Measurements from ENCODE around the gene SFTPB.

The SFTPB gene

DNA sequence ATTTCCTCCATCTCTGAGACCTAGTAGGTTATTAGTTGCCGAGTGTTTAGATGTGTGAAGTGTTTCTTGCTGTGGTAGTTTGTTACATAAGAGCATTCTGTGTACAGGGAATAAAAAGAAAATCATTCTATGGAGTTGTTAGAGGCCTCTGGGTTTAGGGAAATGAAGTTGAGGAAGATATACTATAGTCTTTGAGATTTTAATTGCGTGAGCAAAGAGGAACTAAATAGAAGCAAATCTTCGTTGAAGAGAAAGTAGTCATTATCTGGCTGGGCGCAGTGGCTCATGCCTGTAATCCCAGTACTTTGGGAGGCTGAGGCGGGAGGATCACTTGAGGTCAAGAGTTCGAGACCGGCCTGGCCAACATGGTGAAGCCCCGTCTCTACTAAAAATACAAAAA is 33.0 kb downstream of the SFTPB start:
- H3K4me2 ChIP-seq, result no peak overlapping the region
- no peaks in the 10 kb centered on the region for H3K27me3 ChIP-seq (ENCODE audit: insufficient read depth, low read depth)
- H3K27ac ChIP-seq, result no peak overlapping the region
- H3K4me1 ChIP-seq (ENCODE audit: low read depth, poor library complexity, severe bottlenecking), result peaks cover 36% of the 10 kb centered on the region
- peaks cover 19% of the 10 kb centered on the region; the same call in 1 of the 2 replicates for H3K36me3 ChIP-seq (ENCODE audit: insufficient read depth)
- H4K20me1 ChIP-seq (ENCODE audit: insufficient read depth), result no peaks in the 10 kb centered on the region
- TF ChIP-seq, protein P1, sequence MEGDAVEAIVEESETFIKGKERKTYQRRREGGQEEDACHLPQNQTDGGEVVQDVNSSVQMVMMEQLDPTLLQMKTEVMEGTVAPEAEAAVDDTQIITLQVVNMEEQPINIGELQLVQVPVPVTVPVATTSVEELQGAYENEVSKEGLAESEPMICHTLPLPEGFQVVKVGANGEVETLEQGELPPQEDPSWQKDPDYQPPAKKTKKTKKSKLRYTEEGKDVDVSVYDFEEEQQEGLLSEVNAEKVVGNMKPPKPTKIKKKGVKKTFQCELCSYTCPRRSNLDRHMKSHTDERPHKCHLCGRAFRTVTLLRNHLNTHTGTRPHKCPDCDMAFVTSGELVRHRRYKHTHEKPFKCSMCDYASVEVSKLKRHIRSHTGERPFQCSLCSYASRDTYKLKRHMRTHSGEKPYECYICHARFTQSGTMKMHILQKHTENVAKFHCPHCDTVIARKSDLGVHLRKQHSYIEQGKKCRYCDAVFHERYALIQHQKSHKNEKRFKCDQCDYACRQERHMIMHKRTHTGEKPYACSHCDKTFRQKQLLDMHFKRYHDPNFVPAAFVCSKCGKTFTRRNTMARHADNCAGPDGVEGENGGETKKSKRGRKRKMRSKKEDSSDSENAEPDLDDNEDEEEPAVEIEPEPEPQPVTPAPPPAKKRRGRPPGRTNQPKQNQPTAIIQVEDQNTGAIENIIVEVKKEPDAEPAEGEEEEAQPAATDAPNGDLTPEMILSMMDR (conservative IDR thresholded peaks at IDR 0.05; ENCODE audit: low read depth, low read length), result no peak
- no peak overlapping the region for H3K4me3 ChIP-seq (IDR thresholded peaks at IDR 0.05; ENCODE audit: insufficient read depth, low read depth, low read length)
- H3K9ac ChIP-seq, result no peak overlapping the region
- no peak overlapping the region for H2AFZ ChIP-seq (ENCODE audit: low read depth)
- peaks cover 14% of the 10 kb centered on the region; the same call in 1 of the 2 replicates for H3K79me2 ChIP-seq (ENCODE audit: insufficient read depth, low read depth)

DNA sequence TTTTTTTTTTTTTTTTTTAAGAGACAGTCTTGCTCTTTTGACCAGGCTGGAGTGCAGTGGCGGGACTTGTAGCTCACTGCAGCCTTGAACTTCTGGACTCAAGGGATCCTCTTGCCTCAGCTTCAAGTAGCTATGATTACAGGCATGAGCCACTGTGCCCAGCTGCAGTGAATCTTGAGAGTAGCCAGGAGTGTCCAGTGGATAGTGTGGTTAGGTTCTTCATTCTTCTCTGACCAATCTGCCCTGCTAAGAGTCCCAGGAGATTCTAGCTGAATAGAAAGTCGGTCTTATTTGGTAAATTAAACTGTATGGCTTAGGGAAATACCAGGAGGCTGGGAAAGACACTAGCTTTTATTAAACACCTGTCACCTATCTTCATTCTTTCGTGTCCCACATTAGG is 36.7 kb downstream of the SFTPB start:
- no peak overlapping the region for H3K9ac ChIP-seq
- no peaks in the 10 kb centered on the region for H4K20me1 ChIP-seq (ENCODE audit: insufficient read depth)
- H3K36me3 ChIP-seq (ENCODE audit: insufficient read depth), result peaks cover 12% of the 10 kb centered on the region; the same call in 1 of the 2 replicates
- H2AFZ ChIP-seq (ENCODE audit: low read depth), result no peak overlapping the region
- TF ChIP-seq, protein P1 (conservative IDR thresholded peaks at IDR 0.05; ENCODE audit: low read depth, low read length), result no peak
- no peak overlapping the region for H3K4me2 ChIP-seq
- peaks cover 14% of the 10 kb centered on the region; the same call in 1 of the 2 replicates for H3K79me2 ChIP-seq (ENCODE audit: insufficient read depth, low read depth)
- H3K27me3 ChIP-seq (ENCODE audit: insufficient read depth, low read depth), result no peaks in the 10 kb centered on the region
- no peak overlapping the region for H3K4me3 ChIP-seq (IDR thresholded peaks at IDR 0.05; ENCODE audit: insufficient read depth, low read depth, low read length)
- peaks cover 49% of the 10 kb centered on the region for H3K4me1 ChIP-seq (ENCODE audit: low read depth, poor library complexity, severe bottlenecking)
- H3K27ac ChIP-seq, result no peak overlapping the region

DNA sequence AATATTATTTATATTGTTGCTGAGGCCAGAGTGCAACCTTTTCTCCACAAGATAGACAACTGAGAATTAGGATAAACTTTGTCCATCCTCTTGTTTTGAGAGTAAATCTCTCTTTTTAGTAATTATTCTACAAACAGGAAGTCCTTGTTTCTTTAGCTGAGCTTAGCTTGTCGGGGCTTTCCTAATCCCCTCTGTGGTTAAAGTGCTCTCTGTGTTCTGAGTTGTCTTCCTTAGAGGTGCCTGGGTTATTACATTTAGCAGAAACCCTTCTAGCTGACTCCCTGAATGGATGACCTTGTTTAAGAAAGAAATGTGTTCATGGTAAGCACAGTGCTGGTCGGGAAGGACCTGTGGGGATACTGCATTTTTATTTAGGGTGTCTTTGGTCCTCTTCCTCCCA is 39.3 kb downstream of the SFTPB start:
- no peaks in the 10 kb centered on the region for H3K27me3 ChIP-seq (ENCODE audit: insufficient read depth, low read depth)
- H3K27ac ChIP-seq, result peak overlapping the region; percentile 59
- no peak overlapping the region; the same call in 1 of the 2 replicates for H3K9ac ChIP-seq
- H3K79me2 ChIP-seq (ENCODE audit: insufficient read depth, low read depth), result peaks cover 14% of the 10 kb centered on the region; the same call in 1 of the 2 replicates
- peaks cover 57% of the 10 kb centered on the region for H3K4me1 ChIP-seq (ENCODE audit: low read depth, poor library complexity, severe bottlenecking)
- peak overlapping the region; percentile 78 for H3K4me2 ChIP-seq
- no peak overlapping the region for H2AFZ ChIP-seq (ENCODE audit: low read depth)
- H3K4me3 ChIP-seq (IDR thresholded peaks at IDR 0.05; ENCODE audit: insufficient read depth, low read depth, low read length), result no peak overlapping the region
- TF ChIP-seq, protein P1 (conservative IDR thresholded peaks at IDR 0.05; ENCODE audit: low read depth, low read length), result no peak
- H3K36me3 ChIP-seq (ENCODE audit: insufficient read depth), result peaks cover 19% of the 10 kb centered on the region; the same call in 1 of the 2 replicates
- H4K20me1 ChIP-seq (ENCODE audit: insufficient read depth), result no peaks in the 10 kb centered on the region

GRCh38 chr2:85623991-85624390 is 44.0 kb downstream of the SFTPB start:
- TF ChIP-seq, protein P1 (conservative IDR thresholded peaks at IDR 0.05; ENCODE audit: low read depth, low read length), result no peak
- Histone ChIP-seq H3K4me2 (no peak overlapping the region), H3K36me3 (ENCODE audit: insufficient read depth) (peaks cover 13% of the 10 kb centered on the region; the same call in 1 of the 2 replicates), H3K27me3 (ENCODE audit: insufficient read depth, low read depth) (no peaks in the 10 kb centered on the region), H2AFZ (ENCODE audit: low read depth) (no peak overlapping the region), H3K27ac (no peak overlapping the region), H3K4me3 (IDR thresholded peaks at IDR 0.05; ENCODE audit: insufficient read depth, low read depth, low read length) (no peak overlapping the region), H4K20me1 (ENCODE audit: insufficient read depth) (no peaks in the 10 kb centered on the region; the same call in 1 of the 2 replicates), H3K4me1 (ENCODE audit: low read depth, poor library complexity, severe bottlenecking) (peaks cover 38% of the 10 kb centered on the region), H3K79me2 (ENCODE audit: insufficient read depth, low read depth) (peaks cover 12% of the 10 kb centered on the region), H3K9ac (no peak overlapping the region)
